GM12864 (cell line): ENCODE data around the gene GALNT12.

Source experiments
- DNase-seq: peaks from one replicate; pipeline ENCODE4 v3.0.0-alpha.2; 2011; ENCODE audit warnings: low read depth
- H3K4me3 ChIP-seq: 2 replicates; pipeline ENCODE4 v1.5.1; 2011; ENCODE audit warnings: mild to moderate bottlenecking, low read depth, low read length, control low read depth
- TF ChIP-seq, protein P1 (sequence below): IDR thresholded peaks from 2 replicates; pipeline ENCODE4 v1.5.1; 2011; ENCODE audit warnings: low read depth, mild to moderate bottlenecking, moderate library complexity, low read length, control low read depth, inconsistent platforms; ENCODE audit errors: missing control alignments

GALNT12 gene

DNA sequence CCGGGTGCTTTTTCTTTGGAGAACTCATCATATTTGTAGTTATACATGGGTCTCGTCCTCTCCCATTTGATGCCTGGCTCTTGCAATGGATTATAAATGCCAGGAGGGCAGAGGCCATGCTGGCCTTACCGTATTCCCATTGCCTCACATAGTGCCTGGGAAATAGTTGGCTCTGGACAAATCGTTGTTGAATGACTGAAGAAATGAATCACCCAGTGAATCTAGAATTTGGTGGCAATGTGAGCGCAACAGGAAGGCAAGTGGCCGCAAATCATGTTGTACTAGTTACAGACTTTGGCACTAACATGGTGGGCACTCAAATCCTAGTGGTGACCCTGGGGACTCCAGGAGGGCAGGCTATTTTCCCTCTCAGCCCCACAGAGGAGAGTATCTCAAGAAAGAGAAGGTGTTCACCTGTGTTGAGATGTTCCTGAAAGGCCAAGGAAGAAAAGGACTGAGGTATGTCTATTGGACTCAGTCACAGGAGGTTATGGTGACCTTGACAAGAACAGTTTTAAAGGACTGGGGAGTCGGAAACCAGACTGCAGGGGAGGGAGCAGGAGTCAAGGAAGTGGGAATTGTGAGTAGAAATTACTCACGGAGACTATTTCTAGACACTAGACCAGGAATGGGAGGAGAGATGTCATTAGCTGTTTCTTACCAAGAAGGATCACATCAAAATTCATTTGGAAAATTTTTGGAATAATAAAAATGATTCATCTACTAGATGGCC lies 74.5 kb downstream of the GALNT12 start:
- H3K4me3 ChIP-seq: no peak overlapping the region
- TF ChIP-seq, protein P1, sequence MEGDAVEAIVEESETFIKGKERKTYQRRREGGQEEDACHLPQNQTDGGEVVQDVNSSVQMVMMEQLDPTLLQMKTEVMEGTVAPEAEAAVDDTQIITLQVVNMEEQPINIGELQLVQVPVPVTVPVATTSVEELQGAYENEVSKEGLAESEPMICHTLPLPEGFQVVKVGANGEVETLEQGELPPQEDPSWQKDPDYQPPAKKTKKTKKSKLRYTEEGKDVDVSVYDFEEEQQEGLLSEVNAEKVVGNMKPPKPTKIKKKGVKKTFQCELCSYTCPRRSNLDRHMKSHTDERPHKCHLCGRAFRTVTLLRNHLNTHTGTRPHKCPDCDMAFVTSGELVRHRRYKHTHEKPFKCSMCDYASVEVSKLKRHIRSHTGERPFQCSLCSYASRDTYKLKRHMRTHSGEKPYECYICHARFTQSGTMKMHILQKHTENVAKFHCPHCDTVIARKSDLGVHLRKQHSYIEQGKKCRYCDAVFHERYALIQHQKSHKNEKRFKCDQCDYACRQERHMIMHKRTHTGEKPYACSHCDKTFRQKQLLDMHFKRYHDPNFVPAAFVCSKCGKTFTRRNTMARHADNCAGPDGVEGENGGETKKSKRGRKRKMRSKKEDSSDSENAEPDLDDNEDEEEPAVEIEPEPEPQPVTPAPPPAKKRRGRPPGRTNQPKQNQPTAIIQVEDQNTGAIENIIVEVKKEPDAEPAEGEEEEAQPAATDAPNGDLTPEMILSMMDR: no peak
- no peak for DNase-seq

DNA sequence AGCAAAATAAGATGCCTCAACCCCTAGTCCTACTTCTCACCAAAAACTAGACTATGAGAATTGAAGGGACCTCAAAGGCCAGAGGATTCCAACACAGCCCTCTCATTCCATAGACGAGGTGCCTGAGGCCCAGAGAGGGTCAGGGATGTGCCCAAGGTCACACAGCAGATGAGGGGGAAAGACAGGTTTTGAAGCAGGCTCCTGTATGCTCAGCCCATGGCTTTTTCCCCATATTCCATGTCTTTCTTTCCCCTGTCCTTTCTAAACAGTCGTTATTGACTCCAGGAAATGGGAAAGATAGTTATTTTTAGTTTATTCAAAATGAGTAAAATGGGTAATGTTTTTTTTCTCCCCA lies 75.1 kb downstream of the GALNT12 start:
- no peak overlapping the region for H3K4me3 ChIP-seq
- TF ChIP-seq, protein P1: no peak

DNA sequence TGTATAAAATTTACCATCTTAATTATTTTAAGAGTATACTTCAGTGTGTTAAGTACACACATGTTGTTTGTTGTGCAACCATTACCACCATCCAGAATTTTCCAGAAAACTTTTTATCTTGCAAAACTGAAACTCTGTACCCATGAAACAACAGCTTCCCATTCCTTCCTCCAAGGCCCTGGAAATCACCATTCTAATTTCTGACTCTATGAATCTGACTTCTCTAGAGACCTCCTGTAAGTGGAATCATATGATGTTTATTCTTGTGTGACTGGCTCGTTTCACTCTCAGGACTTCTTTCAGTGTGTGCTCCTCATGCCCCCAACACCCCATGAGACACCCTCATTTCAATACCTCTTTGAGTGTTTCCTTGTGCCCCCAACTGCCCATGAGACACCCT lies 75.8 kb downstream of the GALNT12 start:
- DNase-seq: no peak
- no peak overlapping the region for H3K4me3 ChIP-seq
- TF ChIP-seq, protein P1: no peak

More for the DNA sequence above, 75.1 kb downstream of the GALNT12 start:
- no peak for DNase-seq

DNA sequence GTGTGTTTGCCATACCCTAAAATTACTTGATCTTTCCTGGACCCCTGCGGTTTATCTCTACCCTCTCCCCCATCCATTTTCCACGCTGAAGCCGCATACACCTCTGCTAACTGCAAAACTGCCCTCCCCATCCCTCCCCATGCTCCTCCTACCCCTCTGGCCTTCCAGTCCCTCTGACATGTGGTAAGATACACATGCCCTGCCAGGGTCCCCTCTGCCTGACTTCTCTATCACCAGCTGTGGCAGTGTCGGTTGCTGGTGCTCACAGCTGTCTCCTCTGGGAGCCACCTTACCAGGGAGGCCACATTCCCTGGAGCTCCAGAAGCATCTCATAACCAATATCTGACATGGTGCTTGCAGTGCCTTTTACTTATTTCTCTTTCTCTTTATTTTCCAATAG lies 77.4 kb downstream of the GALNT12 start:
- TF ChIP-seq, protein P1: no peak
- H3K4me3 ChIP-seq: no peak overlapping the region
- DNase-seq: no peak

DNA sequence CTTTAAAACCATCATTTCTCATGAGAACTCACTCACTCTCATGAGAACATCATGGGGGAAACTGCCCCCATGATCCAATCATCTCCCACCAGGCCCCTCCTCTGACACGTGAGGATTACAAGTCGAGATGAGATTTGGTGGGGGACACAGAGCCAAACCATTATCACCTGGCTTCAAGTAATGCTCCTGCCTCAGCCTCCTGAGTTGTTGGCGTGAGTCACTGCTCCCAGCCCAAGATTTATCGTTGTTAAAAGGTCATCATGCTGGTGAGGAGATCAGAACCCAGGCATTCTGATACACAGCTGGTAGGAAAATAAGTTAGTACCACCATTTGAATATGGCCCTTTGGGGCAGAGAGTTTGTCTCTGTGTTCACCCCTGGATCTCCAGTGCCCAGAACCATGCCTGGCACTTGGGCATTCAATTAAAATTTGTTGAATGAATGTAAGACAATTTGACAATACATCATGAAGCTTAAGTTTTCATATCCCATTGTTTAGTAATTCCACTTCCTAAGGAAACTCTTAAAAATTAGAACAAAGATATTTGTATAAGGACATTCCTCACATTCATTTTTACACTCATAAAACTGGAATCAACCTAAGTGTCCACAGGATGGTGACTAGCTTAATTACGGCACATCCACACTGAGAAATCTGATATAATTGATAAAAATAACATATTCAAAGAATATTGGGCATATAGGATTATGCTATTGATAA lies 78.3 kb downstream of the GALNT12 start:
- TF ChIP-seq, protein P1: no peak
- H3K4me3 ChIP-seq: no peak overlapping the region
- no peak for DNase-seq

DNA sequence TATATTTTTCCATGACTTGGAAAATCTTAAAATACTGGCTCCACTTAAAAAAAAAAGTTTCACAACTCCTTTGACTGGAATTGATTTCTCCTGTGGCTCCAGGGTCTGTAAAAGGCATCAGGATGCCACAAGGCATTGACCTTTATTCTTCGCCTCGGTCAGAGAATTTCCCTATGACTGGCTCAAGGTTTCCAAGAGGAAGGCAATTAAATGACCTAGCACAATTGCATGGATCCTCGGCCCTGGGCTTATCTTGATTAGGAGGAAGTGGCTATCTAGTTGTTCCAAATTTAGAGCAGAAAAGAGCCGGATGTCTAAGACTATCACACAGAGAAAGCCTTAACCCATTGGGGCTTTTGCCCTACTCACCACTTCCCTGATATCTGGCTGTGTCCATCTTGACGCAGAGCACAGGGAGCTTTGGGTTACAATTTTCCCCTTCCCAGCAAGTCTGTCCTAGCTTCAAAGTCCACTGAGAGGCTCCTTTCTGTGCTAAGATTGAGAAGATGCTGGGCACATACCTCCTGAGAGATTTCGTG lies 79.3 kb downstream of the GALNT12 start:
- H3K4me3 ChIP-seq: no peak overlapping the region
- no peak for DNase-seq
- TF ChIP-seq, protein P1: no peak
